H1 (cell line): ENCODE results near the gene ALPI. TPM values are rescaled to one million over a fixed set of nuclear protein-coding genes. Genes with fewer than 3 reads are reported as not detected.

Source experiments
- CTCF ChIA-PET: fragments of 300-600 bp; sonication (Branson Sonifier 250); formaldehyde crosslinking; loops from one replicate; lab custom pipeline; 2021; ENCODE audit not compliant: partially characterized antibody; lab: Charles Lee
- POLR2A ChIA-PET: fragments of 300-600 bp; sonication (Branson Sonifier 250); formaldehyde crosslinking; loops from one replicate; lab custom pipeline; 2021; ENCODE audit warnings: inconsistent platforms; ENCODE audit not compliant: partially characterized antibody; lab: Charles Lee
- DNase-seq, 2 experiments: peaks; one replicate each; pipeline versions ENCODE4 v3.0.0 to v3.0.0-alpha.2; 2010 to 2022; ENCODE audit warnings: low spot score in 2 of 2, low read depth in 1 of 2, mixed read lengths in 1 of 2
- FAIRE-seq: peaks from 2 replicates; lab custom pipeline; 2011; peaks lifted over from hg19 to GRCh38; lab: Jason Lieb, UNC
- H2AFZ ChIP-seq: 2 replicates; pipeline ENCODE4 v1.8.1; 2012; ENCODE audit warnings: low read length, inconsistent platforms
- H2AK5ac ChIP-seq: 2 replicates; pipeline ENCODE4 v1.6.1; 2013; ENCODE audit warnings: low read depth, low read length
- H2BK120ac ChIP-seq: replicated peaks from 2 replicates; pipeline ENCODE3; 2013; ENCODE audit warnings: low read depth, low read length, inconsistent platforms
- H2BK12ac ChIP-seq: 2 replicates; pipeline ENCODE4 v1.6.1; 2013; ENCODE audit warnings: low read depth, low read length
- H2BK15ac ChIP-seq: 2 replicates; pipeline ENCODE4 v1.6.1; 2013; ENCODE audit warnings: low read length
- H2BK20ac ChIP-seq: 2 replicates; pipeline ENCODE4 v1.6.1; 2013; ENCODE audit warnings: low read length
- H2BK5ac ChIP-seq: 2 replicates; pipeline ENCODE4 v1.6.1; 2013; ENCODE audit warnings: low read depth, low read length
- H3K14ac ChIP-seq: 2 replicates; pipeline ENCODE4 v1.6.1; 2013; ENCODE audit warnings: inconsistent platforms; ENCODE audit not compliant: insufficient read length
- H3K18ac ChIP-seq: 2 replicates; pipeline ENCODE4 v1.6.1; 2013; ENCODE audit warnings: low read length; ENCODE audit errors: extremely low read depth
- H3K23ac ChIP-seq: 2 replicates; pipeline ENCODE4 v1.6.1; 2013; ENCODE audit warnings: inconsistent platforms; ENCODE audit not compliant: insufficient read length
- H3K23me2 ChIP-seq: 2 replicates; pipeline ENCODE4 v1.6.1; 2013; ENCODE audit warnings: low read depth, low read length
- H3K27ac ChIP-seq: 2 replicates; pipeline ENCODE4 v1.6.1; 2011; ENCODE audit warnings: low read depth, low read length, inconsistent platforms
- H3K27me3 ChIP-seq, 4 experiments: replicated peaks in 1 of 4; 1 replicate in 1 of 4; 2 replicates in 3 of 4; pipeline versions ENCODE4 v1.6.1 to v1.8.1; 2011 to 2013; ENCODE audit warnings: low read length in 3 of 4, mild to moderate bottlenecking in 3 of 4, inconsistent platforms in 2 of 4, mixed read lengths in 2 of 4, moderate library complexity in 1 of 4; ENCODE audit not compliant: control insufficient read depth in 3 of 4, insufficient read depth in 3 of 4; ENCODE audit errors: extremely low read depth in 1 of 4
- H3K36me3 ChIP-seq, 4 experiments: 2 replicates each; pipeline versions ENCODE4 v1.6.1 to v1.8.1; 2011 to 2013; ENCODE audit warnings: mild to moderate bottlenecking in 4 of 4, low read length in 3 of 4, moderate library complexity in 2 of 4, control low read depth in 1 of 4, inconsistent platforms in 1 of 4; ENCODE audit not compliant: insufficient read depth in 4 of 4, control insufficient read depth in 2 of 4
- H3K4ac ChIP-seq: replicated peaks from 2 replicates; pipeline ENCODE3; 2013; ENCODE audit warnings: low read length, low read depth, mixed read lengths, inconsistent platforms; ENCODE audit not compliant: insufficient read length
- H3K4me1 ChIP-seq, 4 experiments: replicated peaks in 1 of 4; 1 replicate in 1 of 4; 2 replicates in 3 of 4; pipeline versions ENCODE4 v1.6.1 to v1.8.1; 2011 to 2013; ENCODE audit warnings: low read length in 3 of 4, inconsistent platforms in 2 of 4, mixed read lengths in 1 of 4; ENCODE audit not compliant: insufficient read depth in 4 of 4, control insufficient read depth in 3 of 4
- H3K4me2 ChIP-seq, 2 experiments: 2 replicates each; pipeline versions ENCODE4 v1.6.1 to v1.8.1; 2011 to 2013; ENCODE audit warnings: low read depth in 2 of 2, low read length in 2 of 2, control low read depth in 1 of 2, inconsistent platforms in 1 of 2, mild to moderate bottlenecking in 1 of 2; ENCODE audit not compliant: insufficient read depth in 1 of 2
- H3K4me3 ChIP-seq, 4 experiments: fragments of 200-600, 300-600 bp in 1 of 4; sonication (generic), shearing (Covaris generic), sonication (Bioruptor Twin) in 1 of 4; 2 replicates each; pipeline versions ENCODE4 v1.5.1 to v1.8.1; 2011 to 2016; ENCODE audit warnings: low read length in 4 of 4, low read depth in 3 of 4, control low read depth in 2 of 4, inconsistent platforms in 2 of 4, mild to moderate bottlenecking in 2 of 4, mixed read lengths in 1 of 4, moderate library complexity in 1 of 4; ENCODE audit not compliant: insufficient read depth in 2 of 4; ENCODE audit errors: extremely low read depth in 1 of 4
- H3K56ac ChIP-seq: replicated peaks from 2 replicates; pipeline ENCODE3; 2013; ENCODE audit warnings: low read depth, mild to moderate bottlenecking, mixed read lengths, low read length, inconsistent platforms; ENCODE audit not compliant: insufficient read length
- H3K79me1 ChIP-seq: 2 replicates; pipeline ENCODE4 v1.6.1; 2013; ENCODE audit warnings: low read depth, low read length, control low read depth
- H3K79me2 ChIP-seq, 2 experiments: 2 replicates each; pipeline versions ENCODE4 v1.6.1 to v1.8.1; 2012 to 2013; ENCODE audit warnings: low read length in 2 of 2, mild to moderate bottlenecking in 2 of 2, inconsistent platforms in 1 of 2; ENCODE audit not compliant: insufficient read depth in 2 of 2, control insufficient read depth in 1 of 2
- H3K9ac ChIP-seq, 4 experiments: replicated peaks in 1 of 4; 1 replicate in 1 of 4; 2 replicates in 3 of 4; pipeline versions ENCODE4 v1.6.1 to v1.8.1; 2011 to 2013; ENCODE audit warnings: low read depth in 3 of 4, low read length in 3 of 4, control low read depth in 2 of 4, mild to moderate bottlenecking in 2 of 4, moderate library complexity in 2 of 4, inconsistent platforms in 1 of 4; ENCODE audit errors: extremely low read depth in 1 of 4
- H3K9me3 ChIP-seq, 2 experiments: 2 replicates each; pipeline versions ENCODE4 v1.6.1 to v1.8.1; 2012 to 2013; ENCODE audit warnings: mild to moderate bottlenecking in 2 of 2, moderate library complexity in 2 of 2, control low read depth in 1 of 2, inconsistent platforms in 1 of 2, low read depth in 1 of 2, low read length in 1 of 2, mixed read lengths in 1 of 2; ENCODE audit not compliant: insufficient read depth in 2 of 2
- H4K20me1 ChIP-seq, 2 experiments: replicated peaks in 1 of 2; 2 replicates each; pipeline versions ENCODE3 to v1.8.1; 2011 to 2013; ENCODE audit warnings: inconsistent platforms in 2 of 2, low read length in 2 of 2, mild to moderate bottlenecking in 1 of 2; ENCODE audit not compliant: insufficient read depth in 2 of 2, control insufficient read depth in 1 of 2
- H4K5ac ChIP-seq: 2 replicates; pipeline ENCODE4 v1.6.1; 2013; ENCODE audit warnings: low read length, low read depth, mixed read lengths, inconsistent platforms; ENCODE audit not compliant: insufficient read length
- H4K8ac ChIP-seq: 2 replicates; pipeline ENCODE4 v1.8.0; 2013; ENCODE audit warnings: mild to moderate bottlenecking, moderate library complexity, low read length, inconsistent platforms; ENCODE audit not compliant: insufficient read depth; ENCODE audit errors: extremely low read depth
- H4K91ac ChIP-seq: replicated peaks from 2 replicates; pipeline ENCODE3; 2013; ENCODE audit warnings: low read length, mixed read lengths, inconsistent platforms; ENCODE audit not compliant: insufficient read length
- BRCA1 ChIP-seq: IDR thresholded peaks from 2 replicates; pipeline ENCODE4 v1.6.1; 2012; ENCODE audit warnings: low read depth, low read length, improper control_type of control experiment
- SUZ12 ChIP-seq: fragments of 200-600 bp; sonication (generic); IDR thresholded peaks from 2 replicates; pipeline ENCODE4 v1.6.1; 2012; ENCODE audit warnings: mild to moderate bottlenecking, inconsistent platforms, low read length, moderate library complexity, mixed read lengths
- WGBS, 2 experiments: shearing (Covaris generic) in 1 of 2; methylation state at CpG; one replicate each; pipeline versions ENCODE4 v1.1.6 to v1.1.7; 2013 to 2015; ENCODE audit warnings: low lambda C conversion rate in 2 of 2, mixed read lengths in 2 of 2, inconsistent platforms in 1 of 2, low coverage in 1 of 2, missing lambda C conversion rate in 1 of 2; ENCODE audit not compliant: insufficient replicate concordance in 2 of 2, insufficient coverage in 1 of 2, insufficient read length in 1 of 2; ENCODE audit errors: extremely low coverage in 1 of 2, missing lambda C conversion rate in 1 of 2; 5-methylcytosine and 5-hydroxymethylcytosine counted together
- polyA plus RNA-seq, 7 experiments: library from polyadenylated mRNA; depleted of rRNA in 3 of 7; stranded (reverse) in 5 of 7; unstranded in 2 of 7; fragments of >200 nt in 5 of 7; fragments of 200-250 nt in 2 of 7; gene quantifications; 1 replicate in 5 of 7; 2 replicates in 1 of 7; 4 replicates in 1 of 7; pipeline versions ENCODE4 v1.2.1 to v1.2.3, GENCODE V29; 2011 to 2013; ENCODE audit warnings: missing spikeins in 2 of 7, mixed read lengths in 2 of 7
- total RNA-seq: library from RNA; stranded (reverse); fragmentation: NEBNext Ultra II Directional; extraction: Animal tissue kit (Norgen Biotek cat#: 25700); gene quantifications from 2 replicates; pipeline ENCODE4 v1.2.1, GENCODE V29; 2021

The ALPI gene
- total and polyA plus RNA-seq, 2 of the 8 experiments (the other 6 are each of a cell fraction or from before 2014, with no cell fraction given): not detected

DNA sequence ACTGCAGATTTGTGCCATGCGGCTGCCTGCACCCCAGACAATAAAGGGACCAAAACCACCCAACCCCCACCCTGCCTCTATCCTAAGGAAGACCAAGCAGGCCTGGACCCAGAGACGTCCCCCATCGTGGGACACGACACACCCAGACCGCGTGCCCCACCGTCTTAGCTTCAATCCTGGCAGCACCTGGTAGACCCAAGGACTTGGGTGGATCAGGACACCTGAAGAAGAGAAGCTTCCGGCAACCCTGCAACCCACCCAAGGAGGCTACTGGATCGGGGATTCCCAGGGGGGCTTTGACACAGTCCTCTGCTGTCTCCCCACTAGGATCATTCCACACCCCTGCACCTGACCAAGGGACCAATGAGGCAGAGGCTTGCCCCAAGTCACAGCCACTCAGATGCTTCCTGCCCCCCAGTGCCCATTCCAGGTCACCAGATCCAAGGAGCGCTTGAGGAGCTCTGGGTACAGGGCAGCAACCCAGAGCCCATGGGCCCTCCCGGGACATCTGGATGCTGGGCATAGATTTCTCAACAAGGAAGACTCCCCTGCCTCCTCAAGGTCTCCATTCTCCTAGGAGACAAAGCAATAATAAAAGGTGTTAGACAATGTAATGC, 3.6 kb downstream of the ALPI start:
- no peak overlapping the region for H2AFZ ChIP-seq
- CTCF ChIA-PET: interaction anchor here (0.6 to 7.9 kb wide), 6 partner anchors 13 to 65 kb away, joined by 3 to 66 read pairs (median 3); no protein-coding TSS in a partner anchor
- no peaks in the 10 kb centered on the region for H4K20me1 ChIP-seq
- WGBS, 2 experiments: 90% methylated on average over 11 of the region's 11 CpGs; no CpG with 5 or more reads in 1 of the 2 experiments
- H4K5ac ChIP-seq: no peak overlapping the region
- POLR2A ChIA-PET: interaction anchor here (0.7 kb wide), 1 partner anchor 65 kb away, joined by 3 read pairs; no protein-coding TSS in a partner anchor
- no peak for TF ChIP-seq SUZ12
- TF ChIP-seq BRCA1: no peak
- H4K8ac ChIP-seq: peak overlapping the region; percentile 78; the same call in 1 of the 2 replicates
- H3K36me3 ChIP-seq: no peaks in the 10 kb centered on the region
- FAIRE-seq: no peak
- no peaks in the 10 kb centered on the region for H3K79me1 ChIP-seq
- H3K4ac ChIP-seq: no peak overlapping the region
- H3K27me3 ChIP-seq: no peaks in the 10 kb centered on the region
- no peak overlapping the region for H3K18ac ChIP-seq
- no peak overlapping the region for H2AK5ac ChIP-seq
- H3K79me2 ChIP-seq: no peaks in the 10 kb centered on the region
- H2BK120ac ChIP-seq: no peak overlapping the region
- H3K4me1 ChIP-seq: peaks cover 0 to 3% (median 0%) of the 10 kb centered on the region in 4 experiments; a peak in 1 of 7 replicates
- no peak overlapping the region for H3K56ac ChIP-seq
- no peak overlapping the region for H3K27ac ChIP-seq
- H3K9ac ChIP-seq: no peak overlapping the region
- DNase-seq: no peak
- no peak overlapping the region for H2BK12ac ChIP-seq
- H2BK5ac ChIP-seq: no peak overlapping the region
- no peaks in the 10 kb centered on the region; the same call in 1 of the 2 replicates for H3K23me2 ChIP-seq
- H3K23ac ChIP-seq: no peak overlapping the region
- H2BK20ac ChIP-seq: no peak overlapping the region
- no peak overlapping the region for H3K14ac ChIP-seq
- H2BK15ac ChIP-seq: no peak overlapping the region
- H3K9me3 ChIP-seq: no peaks in the 10 kb centered on the region
- H3K4me2 ChIP-seq: no peak overlapping the region
- no peak overlapping the region for H4K91ac ChIP-seq
- no peak overlapping the region for H3K4me3 ChIP-seq
